Skeletal muscle cell (primary cell): ENCODE data around the gene RAC2.

ENCODE experiments used
- DNase-seq: peaks from one replicate; pipeline ENCODE4 v3.0.0-alpha.2; 2010; ENCODE audit warnings: low read depth
- H3K4me3 ChIP-seq: 2 replicates; pipeline ENCODE4 v1.5.1; 2011; ENCODE audit warnings: low read depth, mild to moderate bottlenecking, control low read depth, low read length, moderate library complexity

Gene RAC2

GRCh38 chr22:37277384-37277783 is 33.3 kb upstream of the RAC2 start:
- H3K4me3 ChIP-seq = no peak overlapping the region
- no peak for DNase-seq

GRCh38 chr22:37276776-37277175 is 32.7 kb upstream of the RAC2 start:
- no peak for DNase-seq
- no peak overlapping the region for H3K4me3 ChIP-seq

- no peak overlapping the region for H3K4me3 ChIP-seq
- no peak for DNase-seq
Measured at GRCh38 chr22:37275622-37276021, 31.6 kb upstream of the RAC2 start.

- H3K4me3 ChIP-seq = no peak overlapping the region
- DNase-seq = no peak
Measured at GRCh38 chr22:37275134-37275533, 31.1 kb upstream of the RAC2 start.

- H3K4me3 ChIP-seq = no peak overlapping the region
- no peak for DNase-seq
Measured at GRCh38 chr22:37274380-37274862, 30.4 kb upstream of the RAC2 start.

- no peak for DNase-seq
- H3K4me3 ChIP-seq = no peak overlapping the region
Measured at GRCh38 chr22:37273846-37274225, 29.8 kb upstream of the RAC2 start.

GRCh38 chr22:37273126-37273845 is 29.2 kb upstream of the RAC2 start:
- H3K4me3 ChIP-seq = no peak overlapping the region
- DNase-seq = no peak

GRCh38 chr22:37270928-37271650 is 27.0 kb upstream of the RAC2 start:
- DNase-seq = no peak
- H3K4me3 ChIP-seq = no peak overlapping the region

GRCh38 chr22:37269936-37270678 is 26.0 kb upstream of the RAC2 start:
- no peak overlapping the region for H3K4me3 ChIP-seq
- DNase-seq = no peak

GRCh38 chr22:37267661-37268413 is 23.8 kb upstream of the RAC2 start:
- H3K4me3 ChIP-seq = no peak overlapping the region

GRCh38 chr22:37267135-37267587 is 23.1 kb upstream of the RAC2 start:
- DNase-seq = no peak
- peak overlapping the region; percentile 41 for H3K4me3 ChIP-seq

More at GRCh38 chr22:37267661-37268413, 23.8 kb upstream of the RAC2 start:
- DNase-seq = no peak

GRCh38 chr22:37266581-37267134 is 22.6 kb upstream of the RAC2 start:
- no peak for DNase-seq
- H3K4me3 ChIP-seq = peak overlapping the region; percentile 41

GRCh38 chr22:37263966-37264887 is 20.2 kb upstream of the RAC2 start:
- H3K4me3 ChIP-seq = no peak overlapping the region
- DNase-seq = no peak

GRCh38 chr22:37262346-37262745 is 18.3 kb upstream of the RAC2 start:
- DNase-seq = no peak
- no peak overlapping the region for H3K4me3 ChIP-seq

- DNase-seq = no peak
- no peak overlapping the region for H3K4me3 ChIP-seq
Measured at GRCh38 chr22:37260901-37261336, 16.9 kb upstream of the RAC2 start.

GRCh38 chr22:37260155-37260795 is 16.2 kb upstream of the RAC2 start:
- H3K4me3 ChIP-seq = no peak overlapping the region
- DNase-seq = no peak

GRCh38 chr22:37259540-37260029 is 15.5 kb upstream of the RAC2 start:
- no peak for DNase-seq
- H3K4me3 ChIP-seq = no peak overlapping the region
